Measurements from ENCODE around the gene BICRA.

DNA sequence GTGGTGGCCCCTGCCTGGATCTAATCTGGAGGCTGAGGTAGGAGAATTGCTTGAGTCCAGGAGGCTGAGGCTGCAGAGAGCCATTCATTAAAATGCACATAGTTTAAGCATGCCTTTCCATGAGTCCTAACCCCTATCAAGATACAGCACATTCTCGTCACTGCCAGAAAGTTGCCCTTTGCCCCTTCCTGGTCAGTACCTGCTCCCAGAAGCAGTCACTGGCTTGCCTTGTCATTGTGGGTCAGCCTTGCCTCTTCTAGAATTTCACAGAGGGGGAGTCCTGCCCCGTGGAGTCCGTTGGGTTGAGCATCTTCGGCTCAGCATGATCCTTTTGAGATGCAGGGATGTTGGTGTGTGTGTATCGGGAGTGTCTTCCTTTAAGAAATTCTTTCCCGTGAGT, 10.8 kb downstream of the BICRA start:
- TF ChIP-seq SPI1 (IDR thresholded peaks at IDR 0.05; ENCODE audit: low read depth, low read length): no peak
- TF ChIP-seq POLR2A (IDR thresholded peaks at IDR 0.05; ENCODE audit: low read depth, low read length): no peak
- TF ChIP-seq POLR2AphosphoS5 (IDR thresholded peaks at IDR 0.05; ENCODE audit: low read depth, low read length): no peak
- TF ChIP-seq TAF1 (IDR thresholded peaks at IDR 0.05; ENCODE audit: low read depth, low read length): no peak
- TF ChIP-seq PAX5 (IDR thresholded peaks at IDR 0.05; ENCODE audit: insufficient read depth, low read length, severe bottlenecking): no peak
- TF ChIP-seq POU2F2 (IDR thresholded peaks at IDR 0.05; ENCODE audit: low read depth, low read length): no peak
